ENCODE data around the gene KLK12.

KLK12 gene

GRCh38 chr19:50983625-50984292 lies 51.0 kb downstream of the KLK12 start, which contains the start of gene KLK7:
TSS of gene KLK7 (minus strand) at chr19:50983917. CDS start at chr19:50982399, 1,518 bp downstream.
- in situ Hi-C loops (cut with HindIII; ENCODE audit: low sequenced_read_pairs): no loop called here

GRCh38 chr19:50982186-50982585 lies 52.6 kb downstream of the KLK12 start:
- in situ Hi-C loops (cut with HindIII; ENCODE audit: low sequenced_read_pairs): no loop called here

- in situ Hi-C loops (cut with HindIII; ENCODE audit: low sequenced_read_pairs): no loop called here
Observed at GRCh38 chr19:50981587-50982146, 53.1 kb downstream of the KLK12 start.

DNA sequence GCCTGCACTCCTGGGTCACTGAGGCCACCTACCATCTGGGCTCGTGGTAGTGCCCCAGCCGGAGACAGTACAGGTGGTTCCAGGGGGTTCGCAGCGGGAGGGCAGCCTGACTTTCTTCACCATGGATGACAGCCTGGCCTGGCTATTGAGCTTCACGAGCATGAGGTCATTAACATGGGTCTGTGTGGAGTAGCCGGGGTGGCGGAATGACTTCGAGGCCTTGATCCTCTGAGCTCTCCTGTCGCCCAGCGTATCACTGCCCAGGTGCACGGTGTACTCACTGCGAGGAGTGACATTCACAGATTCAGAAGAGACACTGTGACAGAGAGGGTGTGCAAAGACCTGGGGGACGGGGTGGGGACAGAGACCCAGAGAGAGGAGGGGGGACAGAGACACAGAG lies 54.6 kb downstream of the KLK12 start:
- in situ Hi-C loops (cut with HindIII; ENCODE audit: low sequenced_read_pairs): no loop called here

DNA sequence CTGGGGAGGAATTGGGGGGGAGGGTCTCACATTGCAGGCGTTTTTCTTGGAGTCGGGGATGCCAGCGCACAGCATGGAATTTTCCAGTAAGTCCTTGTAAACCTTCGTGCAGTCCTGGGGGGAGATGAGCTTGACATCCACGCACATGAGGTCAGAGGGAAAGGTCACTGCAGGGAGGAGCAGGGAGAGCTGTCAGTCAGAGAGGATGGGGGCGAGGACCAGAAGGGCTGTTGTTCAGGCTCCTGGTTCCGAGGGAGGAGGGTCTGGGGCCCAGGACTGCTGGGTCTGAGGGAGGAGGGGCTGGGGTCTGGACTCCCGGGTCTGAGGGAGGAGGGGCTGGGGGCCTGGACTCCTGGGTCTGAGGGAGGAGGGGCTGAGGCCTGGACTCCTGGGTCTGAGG lies 55.0 kb downstream of the KLK12 start:
- in situ Hi-C loops (cut with HindIII; ENCODE audit: low sequenced_read_pairs): no loop called here
